GM12878 (cell line): ENCODE results near the gene CDC42SE1. TPM values are rescaled to one million over a fixed set of nuclear protein-coding genes. Genes with fewer than 3 reads are reported as not detected.
A peak's percentile ranks its signal among the peaks of the same experiment; 100 is the strongest.

Source experiments
- CHD1 ChIP-seq: IDR thresholded peaks from 2 replicates; pipeline ENCODE4 v1.6.1; 2012; ENCODE audit warnings: low read depth, low read length, improper control_type of control experiment
- EED ChIP-seq: sonication (generic); IDR thresholded peaks from 2 replicates; pipeline ENCODE4 v1.6.1; 2016; ENCODE audit warnings: antibody characterized with exemption, low read depth
- GATAD2B ChIP-seq: fragments of 450-650 bp; conservative IDR thresholded peaks from 2 replicates; pipeline ENCODE4 v1.6.1; 2017; ENCODE audit warnings: low read depth, mild to moderate bottlenecking, moderate library complexity
- JUND ChIP-seq: IDR thresholded peaks from 2 replicates; pipeline ENCODE4 v1.6.1; 2012; ENCODE audit warnings: low read depth, mild to moderate bottlenecking, low read length, improper control_type of control experiment, moderate library complexity
- NFYA ChIP-seq: IDR thresholded peaks from 2 replicates; pipeline ENCODE4 v1.6.1; 2011; ENCODE audit warnings: low read depth, mild to moderate bottlenecking, low read length, improper control_type of control experiment, borderline replicate concordance
- PML ChIP-seq: IDR thresholded peaks from 2 replicates; pipeline ENCODE4 v1.6.1; 2012; ENCODE audit warnings: low read length, inconsistent platforms
- SMARCA5 ChIP-seq: fragments of 450-650 bp; IDR thresholded peaks from 2 replicates; pipeline ENCODE4 v1.6.1; 2017; ENCODE audit warnings: mild to moderate bottlenecking
- SP1 ChIP-seq: IDR thresholded peaks from one replicate; pipeline ENCODE4 v1.6.1; 2011; ENCODE audit warnings: low read depth, low read length
- SUPT20H ChIP-seq: IDR thresholded peaks from 2 replicates; pipeline ENCODE4 v1.6.1; 2011; ENCODE audit warnings: low read depth, mild to moderate bottlenecking, low read length, moderate library complexity, borderline replicate concordance; ENCODE audit not compliant: control insufficient read depth
- ZNF384 ChIP-seq: IDR thresholded peaks from 2 replicates; pipeline ENCODE4 v1.6.1; 2012; ENCODE audit warnings: low read depth, mild to moderate bottlenecking, low read length, improper control_type of control experiment, borderline replicate concordance
- polyA plus RNA-seq, 11 experiments: library from polyadenylated mRNA; depleted of rRNA in 4 of 11; unstranded in 6 of 11; stranded (reverse) in 5 of 11; fragments of >200 nt; fragmentation: Nextera tagmentation in 4 of 11; fragmentation: Illumina TruSeq in 1 of 11; extraction: Ambion mirVana in 4 of 11; extraction: Trizol in 1 of 11; gene quantifications; 1 replicate in 1 of 11; 2 replicates in 10 of 11; pipeline versions ENCODE4 v1.2.1 to v1.2.3, GENCODE V29; 2011 to 2016; ENCODE audit warnings: inconsistent platforms in 2 of 11, missing spikeins in 2 of 11, low read depth in 1 of 11
- total RNA-seq, 4 experiments: library from RNA; depleted of rRNA in 3 of 4; stranded (reverse); fragments of >200 nt in 3 of 4; fragmentation: Illumina TruSeq in 1 of 4; extraction: Trizol in 1 of 4; gene quantifications; 2 replicates each; pipeline versions ENCODE4 v1.2.1 to v1.2.3, GENCODE V29; 2013 to 2021
- TF ChIP-seq, protein P1 (sequence below): fragments of 450-650 bp; IDR thresholded peaks from 2 replicates; pipeline ENCODE4 v1.6.1; 2018; ENCODE audit warnings: borderline replicate concordance, mild to moderate bottlenecking; ENCODE audit not compliant: partially characterized antibody
- TF ChIP-seq, protein P2 (sequence below): fragments of 450-650 bp; IDR thresholded peaks from 2 replicates; pipeline ENCODE4 v1.6.1; 2017; ENCODE audit warnings: mild to moderate bottlenecking, moderate library complexity
- TF ChIP-seq, protein P3 (sequence below): fragments of 450-650 bp; IDR thresholded peaks from 2 replicates; pipeline ENCODE4 v1.6.1; 2017; ENCODE audit warnings: mild to moderate bottlenecking, low read depth, inconsistent platforms; ENCODE audit not compliant: poor library complexity, severe bottlenecking
- TF ChIP-seq, protein P4 (sequence below): IDR thresholded peaks from 2 replicates; pipeline ENCODE4 v1.6.1; 2011; ENCODE audit warnings: low read depth, low read length, improper control_type of control experiment, borderline replicate concordance
- TF ChIP-seq, protein P5 (sequence below): IDR thresholded peaks from 2 replicates; pipeline ENCODE4 v1.6.1; 2012; ENCODE audit warnings: low read depth, low read length, improper control_type of control experiment
- TF ChIP-seq, protein P6 (sequence below): fragments of 450-650 bp; IDR thresholded peaks from 2 replicates; pipeline ENCODE4 v1.6.1; 2014; ENCODE audit warnings: mild to moderate bottlenecking

Gene CDC42SE1
- total and polyA plus RNA-seq, 10 of the 15 experiments (the other 5 are each of a cell fraction or from before 2014, with no cell fraction given), result 35.7 to 112 (median 74.3) TPM

DNA sequence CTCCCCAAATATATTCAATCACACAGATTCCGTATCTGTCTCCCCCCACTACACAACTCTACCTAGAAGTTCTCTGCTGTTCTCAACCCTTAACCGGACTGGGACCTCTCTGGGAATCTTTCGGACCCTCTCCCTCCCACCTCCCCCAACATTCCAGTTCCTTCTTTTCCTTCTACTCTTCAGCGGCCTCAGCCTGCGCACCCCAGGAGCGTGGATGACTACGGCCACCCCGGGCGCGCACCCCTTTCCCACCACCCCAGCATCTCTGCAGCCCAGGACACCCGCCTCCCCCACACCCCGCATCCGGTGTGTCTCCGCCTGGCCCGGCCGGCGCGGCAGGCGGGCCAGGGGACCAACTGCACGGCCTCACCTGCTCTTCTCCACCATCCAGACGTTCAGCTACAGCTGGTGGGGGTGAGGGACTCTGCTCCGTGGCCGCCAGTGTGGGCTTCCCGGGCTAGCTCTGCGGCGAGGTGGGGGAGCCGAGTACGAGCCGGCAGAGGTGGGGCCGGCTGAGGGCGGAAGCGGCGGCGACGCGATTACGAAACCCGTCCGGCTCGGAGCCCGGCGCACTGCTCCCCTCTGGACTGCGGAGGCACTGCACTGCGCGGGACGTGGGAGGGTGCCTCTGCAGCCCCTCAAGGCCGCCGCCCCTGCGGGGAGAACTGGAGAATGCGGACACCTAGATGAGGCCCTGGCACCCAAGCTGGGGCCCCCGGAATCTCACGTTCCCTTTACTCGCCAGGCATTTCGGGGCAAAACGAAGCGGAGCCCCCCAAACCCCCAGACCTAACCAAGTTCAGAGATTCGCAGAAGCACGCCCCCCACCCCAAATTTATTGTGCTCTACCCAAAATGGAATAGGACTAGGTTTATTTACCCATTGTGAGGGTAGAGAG lies at the start of gene CDC42SE1 (continued):
- TF ChIP-seq, protein P1, sequence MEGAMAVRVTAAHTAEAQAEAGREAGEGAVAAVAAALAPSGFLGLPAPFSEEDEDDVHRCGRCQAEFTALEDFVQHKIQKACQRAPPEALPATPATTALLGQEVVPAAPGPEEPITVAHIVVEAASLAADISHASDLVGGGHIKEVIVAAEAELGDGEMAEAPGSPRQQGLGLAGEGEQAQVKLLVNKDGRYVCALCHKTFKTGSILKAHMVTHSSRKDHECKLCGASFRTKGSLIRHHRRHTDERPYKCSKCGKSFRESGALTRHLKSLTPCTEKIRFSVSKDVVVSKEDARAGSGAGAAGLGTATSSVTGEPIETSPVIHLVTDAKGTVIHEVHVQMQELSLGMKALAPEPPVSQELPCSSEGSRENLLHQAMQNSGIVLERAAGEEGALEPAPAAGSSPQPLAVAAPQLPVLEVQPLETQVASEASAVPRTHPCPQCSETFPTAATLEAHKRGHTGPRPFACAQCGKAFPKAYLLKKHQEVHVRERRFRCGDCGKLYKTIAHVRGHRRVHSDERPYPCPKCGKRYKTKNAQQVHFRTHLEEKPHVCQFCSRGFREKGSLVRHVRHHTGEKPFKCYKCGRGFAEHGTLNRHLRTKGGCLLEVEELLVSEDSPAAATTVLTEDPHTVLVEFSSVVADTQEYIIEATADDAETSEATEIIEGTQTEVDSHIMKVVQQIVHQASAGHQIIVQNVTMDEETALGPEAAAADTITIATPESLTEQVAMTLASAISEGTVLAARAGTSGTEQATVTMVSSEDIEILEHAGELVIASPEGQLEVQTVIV, result no peak
- TF ChIP-seq, protein P2, sequence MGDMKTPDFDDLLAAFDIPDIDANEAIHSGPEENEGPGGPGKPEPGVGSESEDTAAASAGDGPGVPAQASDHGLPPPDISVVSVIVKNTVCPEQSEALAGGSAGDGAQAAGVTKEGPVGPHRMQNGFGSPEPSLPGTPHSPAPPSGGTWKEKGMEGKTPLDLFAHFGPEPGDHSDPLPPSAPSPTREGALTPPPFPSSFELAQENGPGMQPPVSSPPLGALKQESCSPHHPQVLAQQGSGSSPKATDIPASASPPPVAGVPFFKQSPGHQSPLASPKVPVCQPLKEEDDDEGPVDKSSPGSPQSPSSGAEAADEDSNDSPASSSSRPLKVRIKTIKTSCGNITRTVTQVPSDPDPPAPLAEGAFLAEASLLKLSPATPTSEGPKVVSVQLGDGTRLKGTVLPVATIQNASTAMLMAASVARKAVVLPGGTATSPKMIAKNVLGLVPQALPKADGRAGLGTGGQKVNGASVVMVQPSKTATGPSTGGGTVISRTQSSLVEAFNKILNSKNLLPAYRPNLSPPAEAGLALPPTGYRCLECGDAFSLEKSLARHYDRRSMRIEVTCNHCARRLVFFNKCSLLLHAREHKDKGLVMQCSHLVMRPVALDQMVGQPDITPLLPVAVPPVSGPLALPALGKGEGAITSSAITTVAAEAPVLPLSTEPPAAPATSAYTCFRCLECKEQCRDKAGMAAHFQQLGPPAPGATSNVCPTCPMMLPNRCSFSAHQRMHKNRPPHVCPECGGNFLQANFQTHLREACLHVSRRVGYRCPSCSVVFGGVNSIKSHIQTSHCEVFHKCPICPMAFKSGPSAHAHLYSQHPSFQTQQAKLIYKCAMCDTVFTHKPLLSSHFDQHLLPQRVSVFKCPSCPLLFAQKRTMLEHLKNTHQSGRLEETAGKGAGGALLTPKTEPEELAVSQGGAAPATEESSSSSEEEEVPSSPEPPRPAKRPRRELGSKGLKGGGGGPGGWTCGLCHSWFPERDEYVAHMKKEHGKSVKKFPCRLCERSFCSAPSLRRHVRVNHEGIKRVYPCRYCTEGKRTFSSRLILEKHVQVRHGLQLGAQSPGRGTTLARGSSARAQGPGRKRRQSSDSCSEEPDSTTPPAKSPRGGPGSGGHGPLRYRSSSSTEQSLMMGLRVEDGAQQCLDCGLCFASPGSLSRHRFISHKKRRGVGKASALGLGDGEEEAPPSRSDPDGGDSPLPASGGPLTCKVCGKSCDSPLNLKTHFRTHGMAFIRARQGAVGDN, result peak; percentile 45
- TF ChIP-seq PML (peak; percentile 96), SMARCA5 (peak; percentile 98), SUPT20H (no peak), SP1 (no peak), ZNF384 (no peak), GATAD2B (peak; percentile 94), EED (peak; percentile 19), NFYA (no peak), JUND (0 out of 2 replicates have a peak, but pooled peaks have one; percentile 5), CHD1 (no peak)
- TF ChIP-seq, protein P3, sequence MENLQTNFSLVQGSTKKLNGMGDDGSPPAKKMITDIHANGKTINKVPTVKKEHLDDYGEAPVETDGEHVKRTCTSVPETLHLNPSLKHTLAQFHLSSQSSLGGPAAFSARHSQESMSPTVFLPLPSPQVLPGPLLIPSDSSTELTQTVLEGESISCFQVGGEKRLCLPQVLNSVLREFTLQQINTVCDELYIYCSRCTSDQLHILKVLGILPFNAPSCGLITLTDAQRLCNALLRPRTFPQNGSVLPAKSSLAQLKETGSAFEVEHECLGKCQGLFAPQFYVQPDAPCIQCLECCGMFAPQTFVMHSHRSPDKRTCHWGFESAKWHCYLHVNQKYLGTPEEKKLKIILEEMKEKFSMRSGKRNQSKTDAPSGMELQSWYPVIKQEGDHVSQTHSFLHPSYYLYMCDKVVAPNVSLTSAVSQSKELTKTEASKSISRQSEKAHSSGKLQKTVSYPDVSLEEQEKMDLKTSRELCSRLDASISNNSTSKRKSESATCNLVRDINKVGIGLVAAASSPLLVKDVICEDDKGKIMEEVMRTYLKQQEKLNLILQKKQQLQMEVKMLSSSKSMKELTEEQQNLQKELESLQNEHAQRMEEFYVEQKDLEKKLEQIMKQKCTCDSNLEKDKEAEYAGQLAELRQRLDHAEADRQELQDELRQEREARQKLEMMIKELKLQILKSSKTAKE, result no peak
- TF ChIP-seq, protein P4, sequence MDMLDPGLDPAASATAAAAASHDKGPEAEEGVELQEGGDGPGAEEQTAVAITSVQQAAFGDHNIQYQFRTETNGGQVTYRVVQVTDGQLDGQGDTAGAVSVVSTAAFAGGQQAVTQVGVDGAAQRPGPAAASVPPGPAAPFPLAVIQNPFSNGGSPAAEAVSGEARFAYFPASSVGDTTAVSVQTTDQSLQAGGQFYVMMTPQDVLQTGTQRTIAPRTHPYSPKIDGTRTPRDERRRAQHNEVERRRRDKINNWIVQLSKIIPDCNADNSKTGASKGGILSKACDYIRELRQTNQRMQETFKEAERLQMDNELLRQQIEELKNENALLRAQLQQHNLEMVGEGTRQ, result no peak
- TF ChIP-seq, protein P5, sequence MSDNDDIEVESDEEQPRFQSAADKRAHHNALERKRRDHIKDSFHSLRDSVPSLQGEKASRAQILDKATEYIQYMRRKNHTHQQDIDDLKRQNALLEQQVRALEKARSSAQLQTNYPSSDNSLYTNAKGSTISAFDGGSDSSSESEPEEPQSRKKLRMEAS, result no peak
- TF ChIP-seq, protein P6, sequence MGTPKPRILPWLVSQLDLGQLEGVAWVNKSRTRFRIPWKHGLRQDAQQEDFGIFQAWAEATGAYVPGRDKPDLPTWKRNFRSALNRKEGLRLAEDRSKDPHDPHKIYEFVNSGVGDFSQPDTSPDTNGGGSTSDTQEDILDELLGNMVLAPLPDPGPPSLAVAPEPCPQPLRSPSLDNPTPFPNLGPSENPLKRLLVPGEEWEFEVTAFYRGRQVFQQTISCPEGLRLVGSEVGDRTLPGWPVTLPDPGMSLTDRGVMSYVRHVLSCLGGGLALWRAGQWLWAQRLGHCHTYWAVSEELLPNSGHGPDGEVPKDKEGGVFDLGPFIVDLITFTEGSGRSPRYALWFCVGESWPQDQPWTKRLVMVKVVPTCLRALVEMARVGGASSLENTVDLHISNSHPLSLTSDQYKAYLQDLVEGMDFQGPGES, result no peak
